HEK293 (cell line): ENCODE measurements around the gene KLHL25.

Experiments
- CTCF ChIA-PET: fragments of 350-600 bp; formaldehyde crosslinking; extraction: SDS; loops from one replicate; lab custom pipeline; 2021; ENCODE audit warnings: antibody characterized with exemption; lab: Yijun Ruan, JAX
- POLR2A ChIA-PET: fragments of 300-600 bp; formaldehyde crosslinking; extraction: SDS; loops from one replicate; lab custom pipeline; 2020; ENCODE audit warnings: antibody characterized with exemption, inconsistent platforms; lab: Yijun Ruan, JAX
- H3K27ac ChIP-seq: fragments of 200-500 bp; sonication (Bioruptor generic); 2 replicates; pipeline ENCODE4 v1.5.1; 2014; ENCODE audit warnings: low read depth, low read length, control low read depth, inconsistent platforms; ENCODE audit errors: extremely low read depth
- H3K36me3 ChIP-seq, 2 experiments: fragments of 200-500 bp in 1 of 2; sonication (Bioruptor generic) in 1 of 2; 1 replicate in 1 of 2; 2 replicates in 1 of 2; pipeline ENCODE4 v1.5.1; 2014 to 2017; ENCODE audit warnings: inconsistent platforms in 2 of 2, low read length in 2 of 2; ENCODE audit not compliant: control insufficient read depth in 2 of 2, insufficient read depth in 1 of 2
- H3K4me1 ChIP-seq: fragments of 200-500 bp; sonication (Bioruptor generic); 2 replicates; pipeline ENCODE4 v1.5.1; 2014; ENCODE audit warnings: mild to moderate bottlenecking, low read length, inconsistent platforms; ENCODE audit not compliant: control insufficient read depth, insufficient read depth
- H3K4me3 ChIP-seq: 2 replicates; pipeline ENCODE4 v1.5.1; 2011; ENCODE audit warnings: low read depth, mild to moderate bottlenecking, control low read depth, low read length, moderate library complexity
- H3K9me3 ChIP-seq: fragments of 200-500 bp; sonication (Bioruptor generic); 2 replicates; pipeline ENCODE4 v1.5.1; 2014; ENCODE audit warnings: low read depth, low read length, inconsistent platforms; ENCODE audit not compliant: control insufficient read depth, insufficient read depth
- BCL11A ChIP-seq: fragments of 450-650 bp; formaldehyde crosslinking; IDR thresholded peaks from 2 replicates; pipeline ENCODE4 v1.5.1; 2016; ENCODE audit warnings: low read depth, missing biosample characterization, missing genetic modification characterization
- KLF1 ChIP-seq: fragments of 450-650 bp; formaldehyde crosslinking; IDR thresholded peaks from 2 replicates; pipeline ENCODE4 v1.5.1; 2016; ENCODE audit warnings: missing biosample characterization, missing genetic modification characterization
- KLF16 ChIP-seq: fragments of 450-650 bp; formaldehyde crosslinking; IDR thresholded peaks from 2 replicates; pipeline ENCODE4 v1.5.1; 2017; ENCODE audit warnings: missing biosample characterization, missing genetic modification characterization
- PRDM1 ChIP-seq: fragments of 450-650 bp; formaldehyde crosslinking; IDR thresholded peaks from 2 replicates; pipeline ENCODE4; 2016; ENCODE audit warnings: missing biosample characterization, missing genetic modification characterization
- SETDB1 ChIP-seq: IDR thresholded peaks from one replicate; pipeline ENCODE4 v1.6.1; 2017; ENCODE audit warnings: mild to moderate bottlenecking, low read length, moderate library complexity, mixed read lengths; ENCODE audit not compliant: insufficient read length
- ZBTB17 ChIP-seq: fragments of 450-650 bp; formaldehyde crosslinking; IDR thresholded peaks from 2 replicates; pipeline ENCODE4 v1.5.1; 2016; ENCODE audit warnings: missing biosample characterization, missing genetic modification characterization
- ZFP41 ChIP-seq: fragments of 450-650 bp; formaldehyde crosslinking; IDR thresholded peaks from 2 replicates; pipeline ENCODE4 v1.5.1; 2016; ENCODE audit warnings: missing biosample characterization, missing genetic modification characterization, borderline replicate concordance
- ZNF175 ChIP-seq: fragments of 450-650 bp; formaldehyde crosslinking; IDR thresholded peaks from 2 replicates; pipeline ENCODE4 v1.5.1; 2016; ENCODE audit warnings: missing biosample characterization, missing genetic modification characterization
- ZNF223 ChIP-seq: fragments of 450-650 bp; formaldehyde crosslinking; IDR thresholded peaks from 2 replicates; pipeline ENCODE4 v1.5.1; 2016; ENCODE audit warnings: missing biosample characterization, missing genetic modification characterization
- ZNF239 ChIP-seq: fragments of 450-650 bp; formaldehyde crosslinking; IDR thresholded peaks from 2 replicates; pipeline ENCODE4 v1.5.1; 2016; ENCODE audit warnings: missing biosample characterization, missing genetic modification characterization
- ZNF362 ChIP-seq: fragments of 450-650 bp; formaldehyde crosslinking; IDR thresholded peaks from 2 replicates; pipeline ENCODE4 v1.5.1; 2016; ENCODE audit warnings: missing biosample characterization, missing genetic modification characterization
- ZNF561 ChIP-seq: fragments of 450-650 bp; IDR thresholded peaks from 2 replicates; pipeline ENCODE4 v1.5.1; 2018; ENCODE audit warnings: missing biosample characterization, missing genetic modification characterization, borderline replicate concordance
- ZNF571 ChIP-seq: fragments of 450-650 bp; formaldehyde crosslinking; IDR thresholded peaks from 2 replicates; pipeline ENCODE4 v1.5.0; 2017; ENCODE audit warnings: missing biosample characterization, missing genetic modification characterization
- ZNF785 ChIP-seq: fragments of 450-650 bp; formaldehyde crosslinking; IDR thresholded peaks from 2 replicates; pipeline ENCODE4 v1.5.1; 2016; ENCODE audit warnings: missing biosample characterization, missing genetic modification characterization
- TF ChIP-seq, protein P1 (sequence below): fragments of 450-650 bp; formaldehyde crosslinking; IDR thresholded peaks from 2 replicates; pipeline ENCODE4 v1.5.1; 2016; ENCODE audit warnings: missing biosample characterization, missing genetic modification characterization
- TF ChIP-seq, protein P2 (sequence below): fragments of 450-650 bp; formaldehyde crosslinking; IDR thresholded peaks from 2 replicates; pipeline ENCODE4 v1.5.1; 2016; ENCODE audit warnings: missing biosample characterization, missing genetic modification characterization

Gene KLHL25

GRCh38 chr15:85769182-85769900 is 25.4 kb downstream of the KLHL25 start:
- Histone ChIP-seq H3K9me3 (no peaks in the 10 kb centered on the region), H3K4me3 (no peak overlapping the region), H3K27ac (no peak overlapping the region), H3K4me1 (peaks cover 5% of the 10 kb centered on the region; the same call in 1 of the 2 replicates), H3K36me3 (peaks cover 0 to 12% of the 10 kb centered on the region in 2 experiments; a peak in 1 of 3 replicates)
- TF ChIP-seq BCL11A (tag by site-specific recombination) (no peak), ZNF571 (tag by site-specific recombination) (no peak), ZNF362 (no peak), ZFP41 (tag by site-specific recombination) (no peak), KLF16 (tag by site-specific recombination) (no peak), ZNF561 (tag by site-specific recombination) (no peak), ZBTB17 (tag by site-specific recombination) (no peak), ZNF223 (tag by site-specific recombination) (no peak), ZNF785 (tag by site-specific recombination) (no peak), ZNF239 (tag by site-specific recombination) (no peak)
- TF ChIP-seq, protein P1, sequence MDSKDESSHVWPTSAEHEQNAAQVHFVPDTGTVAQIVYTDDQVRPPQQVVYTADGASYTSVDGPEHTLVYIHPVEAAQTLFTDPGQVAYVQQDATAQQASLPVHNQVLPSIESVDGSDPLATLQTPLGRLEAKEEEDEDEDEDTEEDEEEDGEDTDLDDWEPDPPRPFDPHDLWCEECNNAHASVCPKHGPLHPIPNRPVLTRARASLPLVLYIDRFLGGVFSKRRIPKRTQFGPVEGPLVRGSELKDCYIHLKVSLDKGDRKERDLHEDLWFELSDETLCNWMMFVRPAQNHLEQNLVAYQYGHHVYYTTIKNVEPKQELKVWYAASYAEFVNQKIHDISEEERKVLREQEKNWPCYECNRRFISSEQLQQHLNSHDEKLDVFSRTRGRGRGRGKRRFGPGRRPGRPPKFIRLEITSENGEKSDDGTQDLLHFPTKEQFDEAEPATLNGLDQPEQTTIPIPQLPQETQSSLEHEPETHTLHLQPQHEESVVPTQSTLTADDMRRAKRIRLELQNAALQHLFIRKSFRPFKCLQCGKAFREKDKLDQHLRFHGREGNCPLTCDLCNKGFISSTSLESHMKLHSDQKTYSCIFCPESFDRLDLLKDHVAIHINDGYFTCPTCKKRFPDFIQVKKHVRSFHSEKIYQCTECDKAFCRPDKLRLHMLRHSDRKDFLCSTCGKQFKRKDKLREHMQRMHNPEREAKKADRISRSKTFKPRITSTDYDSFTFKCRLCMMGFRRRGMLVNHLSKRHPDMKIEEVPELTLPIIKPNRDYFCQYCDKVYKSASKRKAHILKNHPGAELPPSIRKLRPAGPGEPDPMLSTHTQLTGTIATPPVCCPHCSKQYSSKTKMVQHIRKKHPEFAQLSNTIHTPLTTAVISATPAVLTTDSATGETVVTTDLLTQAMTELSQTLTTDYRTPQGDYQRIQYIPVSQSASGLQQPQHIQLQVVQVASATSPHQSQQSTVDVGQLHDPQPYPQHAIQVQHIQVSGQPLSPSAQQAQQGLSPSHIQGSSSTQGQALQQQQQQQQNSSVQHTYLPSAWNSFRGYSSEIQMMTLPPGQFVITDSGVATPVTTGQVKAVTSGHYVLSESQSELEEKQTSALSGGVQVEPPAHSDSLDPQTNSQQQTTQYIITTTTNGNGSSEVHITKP (tag by site-specific recombination) = no peak
- POLR2A ChIA-PET = no interaction called here
- CTCF ChIA-PET = no interaction called here

- Histone ChIP-seq H3K4me3 (no peak overlapping the region), H3K27ac (no peak overlapping the region), H3K36me3 (peaks cover 0 to 12% of the 10 kb centered on the region in 2 experiments; a peak in 1 of 3 replicates), H3K4me1 (peaks cover 5% of the 10 kb centered on the region; the same call in 1 of the 2 replicates), H3K9me3 (no peaks in the 10 kb centered on the region)
- TF ChIP-seq ZNF175 (tag by site-specific recombination) = no peak
- TF ChIP-seq SETDB1 = no peak
- TF ChIP-seq PRDM1 = no peak
- POLR2A ChIA-PET = no interaction called here
- CTCF ChIA-PET = interaction anchor here (0.5 to 0.6 kb wide), 2 partner anchors 73 to 132 kb away, joined by 3 read pairs; no protein-coding TSS in a partner anchor
Observed at GRCh38 chr15:85768595-85769168, 26.0 kb downstream of the KLHL25 start.

DNA sequence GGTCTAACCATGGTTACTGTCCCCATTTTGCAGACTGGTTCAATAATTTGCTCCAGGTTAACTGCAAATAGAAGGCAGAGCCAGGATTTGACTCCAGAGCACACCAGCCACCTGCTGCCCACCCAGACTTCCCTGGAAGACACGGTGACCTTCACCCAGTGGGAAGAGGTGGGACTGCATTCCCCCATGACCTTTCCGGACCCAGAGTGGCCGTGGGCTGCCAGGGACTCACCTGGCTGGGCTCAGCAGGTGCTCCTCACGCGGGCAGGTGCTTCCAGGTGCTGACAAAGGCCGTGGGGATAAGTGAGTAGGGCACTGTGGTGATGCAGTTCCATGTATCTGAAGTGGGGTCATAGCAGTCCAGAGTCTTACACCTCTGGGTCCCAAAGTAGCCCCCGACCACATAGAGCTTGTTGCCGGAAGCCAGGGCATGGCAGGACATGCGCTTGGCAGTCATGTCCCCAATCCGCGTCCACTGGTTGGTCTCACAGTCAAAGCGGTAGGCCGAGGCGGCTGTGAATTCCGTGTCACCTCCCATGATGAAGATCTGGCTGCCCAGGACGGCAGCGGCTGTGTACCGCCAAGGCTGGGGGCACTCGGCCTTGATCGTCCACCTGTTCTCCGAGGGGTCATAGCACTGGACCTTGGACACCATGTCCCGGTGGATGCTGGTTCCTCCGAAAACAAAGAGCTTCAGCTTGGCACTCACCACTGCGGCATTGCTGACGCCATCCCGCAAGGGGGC is 26.8 kb downstream of the KLHL25 start:
- Histone ChIP-seq H3K27ac (no peak overlapping the region), H3K36me3 (peaks cover 0 to 12% of the 10 kb centered on the region in 2 experiments; a peak in 1 of 3 replicates), H3K4me3 (no peak overlapping the region), H3K9me3 (no peaks in the 10 kb centered on the region), H3K4me1 (peaks cover 5% of the 10 kb centered on the region; the same call in 1 of the 2 replicates)
- CTCF ChIA-PET = interaction anchor here (0.5 to 0.6 kb wide), 2 partner anchors 74 to 131 kb away, joined by 3 read pairs; no protein-coding TSS in a partner anchor
- POLR2A ChIA-PET = no interaction called here
- TF ChIP-seq, protein P2, sequence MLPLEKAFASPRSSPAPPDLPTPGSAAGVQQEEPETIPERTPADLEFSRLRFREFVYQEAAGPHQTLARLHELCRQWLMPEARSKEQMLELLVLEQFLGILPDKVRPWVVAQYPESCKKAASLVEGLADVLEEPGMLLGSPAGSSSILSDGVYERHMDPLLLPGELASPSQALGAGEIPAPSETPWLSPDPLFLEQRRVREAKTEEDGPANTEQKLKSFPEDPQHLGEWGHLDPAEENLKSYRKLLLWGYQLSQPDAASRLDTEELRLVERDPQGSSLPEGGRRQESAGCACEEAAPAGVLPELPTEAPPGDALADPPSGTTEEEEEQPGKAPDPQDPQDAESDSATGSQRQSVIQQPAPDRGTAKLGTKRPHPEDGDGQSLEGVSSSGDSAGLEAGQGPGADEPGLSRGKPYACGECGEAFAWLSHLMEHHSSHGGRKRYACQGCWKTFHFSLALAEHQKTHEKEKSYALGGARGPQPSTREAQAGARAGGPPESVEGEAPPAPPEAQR (tag by site-specific recombination) = no peak
- TF ChIP-seq KLF1 (tag by site-specific recombination) = no peak
